ENCODE results near the gene CMIP. TPM values are rescaled to one million over a fixed set of nuclear protein-coding genes. Genes with fewer than 3 reads are reported as not detected.
"Not testable (repeated sequence)": the region's sequence is repeated elsewhere in the genome, so short reads cannot be mapped to it uniquely, and the experiment has no call there.

CMIP gene
- total RNA-seq, 1 donor from 2014 or later: 27.7 TPM

DNA sequence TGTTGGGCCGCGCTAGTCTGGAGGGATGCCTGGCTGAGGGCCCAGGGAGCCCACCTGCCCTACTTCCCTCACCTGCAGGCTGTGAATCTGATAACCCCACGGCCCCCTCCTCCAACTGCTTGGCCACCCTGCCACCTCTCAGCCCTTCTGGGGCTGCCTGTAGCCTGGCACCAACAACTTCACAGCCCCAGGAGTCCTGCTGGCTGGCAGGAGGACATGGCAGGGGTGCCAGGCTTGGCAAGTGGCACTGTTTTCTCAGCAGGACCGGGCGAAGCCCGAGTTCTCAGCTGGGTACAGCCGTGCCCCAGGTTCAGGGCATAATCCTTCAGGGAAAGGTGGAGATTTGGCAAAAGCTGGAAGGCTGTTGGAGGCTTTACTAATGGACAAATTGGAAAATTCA is 129.6 kb downstream of the CMIP start:
- no peaks in the 10 kb centered on the region for H3K27me3 ChIP-seq (ENCODE audit: control insufficient read depth, insufficient read depth, low read length)
- no peak for DNase-seq (ENCODE audit: low read depth)
- TF ChIP-seq, protein P1, sequence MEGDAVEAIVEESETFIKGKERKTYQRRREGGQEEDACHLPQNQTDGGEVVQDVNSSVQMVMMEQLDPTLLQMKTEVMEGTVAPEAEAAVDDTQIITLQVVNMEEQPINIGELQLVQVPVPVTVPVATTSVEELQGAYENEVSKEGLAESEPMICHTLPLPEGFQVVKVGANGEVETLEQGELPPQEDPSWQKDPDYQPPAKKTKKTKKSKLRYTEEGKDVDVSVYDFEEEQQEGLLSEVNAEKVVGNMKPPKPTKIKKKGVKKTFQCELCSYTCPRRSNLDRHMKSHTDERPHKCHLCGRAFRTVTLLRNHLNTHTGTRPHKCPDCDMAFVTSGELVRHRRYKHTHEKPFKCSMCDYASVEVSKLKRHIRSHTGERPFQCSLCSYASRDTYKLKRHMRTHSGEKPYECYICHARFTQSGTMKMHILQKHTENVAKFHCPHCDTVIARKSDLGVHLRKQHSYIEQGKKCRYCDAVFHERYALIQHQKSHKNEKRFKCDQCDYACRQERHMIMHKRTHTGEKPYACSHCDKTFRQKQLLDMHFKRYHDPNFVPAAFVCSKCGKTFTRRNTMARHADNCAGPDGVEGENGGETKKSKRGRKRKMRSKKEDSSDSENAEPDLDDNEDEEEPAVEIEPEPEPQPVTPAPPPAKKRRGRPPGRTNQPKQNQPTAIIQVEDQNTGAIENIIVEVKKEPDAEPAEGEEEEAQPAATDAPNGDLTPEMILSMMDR (IDR thresholded peaks at IDR 0.05; ENCODE audit: insufficient read depth, low read length, poor library complexity, severe bottlenecking): no peak
- H3K36me3 ChIP-seq (ENCODE audit: control insufficient read depth, insufficient read depth, low read length): no peaks in the 10 kb centered on the region
- H3K4me3 ChIP-seq (ENCODE audit: low read depth, low read length): no peak overlapping the region

DNA sequence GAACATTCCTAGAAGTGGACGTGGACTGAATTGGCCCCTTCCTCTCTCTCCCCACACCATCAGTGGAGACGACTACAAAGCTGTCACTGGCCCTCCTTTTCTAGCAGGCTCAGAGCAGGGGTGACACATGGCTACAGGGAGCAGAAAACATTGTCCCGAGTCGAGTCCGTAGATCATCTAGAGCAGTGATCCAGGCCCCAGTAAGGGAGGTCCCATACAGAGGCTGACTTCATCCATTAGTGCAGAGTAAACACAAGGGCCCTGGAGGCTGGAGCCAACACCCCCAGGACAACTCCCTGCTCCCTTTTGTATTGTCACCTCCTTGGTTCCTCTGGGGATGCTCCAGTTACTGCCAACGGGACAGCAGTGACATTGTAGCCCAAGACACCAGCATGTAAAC is 130.7 kb downstream of the CMIP start:
- no peaks in the 10 kb centered on the region for H3K27me3 ChIP-seq (ENCODE audit: control insufficient read depth, insufficient read depth, low read length)
- no peaks in the 10 kb centered on the region for H3K36me3 ChIP-seq (ENCODE audit: control insufficient read depth, insufficient read depth, low read length)
- no peak for DNase-seq (ENCODE audit: low read depth)
- no peak overlapping the region for H3K4me3 ChIP-seq (ENCODE audit: low read depth, low read length)
- TF ChIP-seq, protein P1 (IDR thresholded peaks at IDR 0.05; ENCODE audit: insufficient read depth, low read length, poor library complexity, severe bottlenecking): no peak

DNA sequence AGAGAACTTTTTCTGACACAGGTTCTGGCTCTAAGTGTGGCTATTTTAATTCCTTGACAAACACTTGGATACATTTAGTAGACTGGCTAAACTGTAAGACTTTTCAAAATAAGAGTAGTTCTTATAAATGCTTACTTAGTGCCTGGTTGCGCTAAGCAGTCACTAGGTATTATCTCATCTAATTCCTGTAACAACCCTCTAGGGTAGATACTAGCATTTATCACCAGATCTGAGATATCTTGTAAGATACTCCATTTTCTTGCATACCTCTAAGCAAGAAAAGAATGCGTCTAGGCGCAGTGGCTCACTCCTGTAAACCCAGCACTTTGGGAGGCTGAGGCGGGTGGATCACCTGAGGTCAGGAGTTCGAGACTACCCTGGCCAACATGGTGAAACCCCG is 131.2 kb downstream of the CMIP start:
- no peak for DNase-seq (ENCODE audit: low read depth)
- TF ChIP-seq, protein P1 (IDR thresholded peaks at IDR 0.05; ENCODE audit: insufficient read depth, low read length, poor library complexity, severe bottlenecking): no peak
- no peak overlapping the region for H3K4me3 ChIP-seq (ENCODE audit: low read depth, low read length)
- no peaks in the 10 kb centered on the region for H3K27me3 ChIP-seq (ENCODE audit: control insufficient read depth, insufficient read depth, low read length)
- H3K36me3 ChIP-seq (ENCODE audit: control insufficient read depth, insufficient read depth, low read length): no peaks in the 10 kb centered on the region

DNA sequence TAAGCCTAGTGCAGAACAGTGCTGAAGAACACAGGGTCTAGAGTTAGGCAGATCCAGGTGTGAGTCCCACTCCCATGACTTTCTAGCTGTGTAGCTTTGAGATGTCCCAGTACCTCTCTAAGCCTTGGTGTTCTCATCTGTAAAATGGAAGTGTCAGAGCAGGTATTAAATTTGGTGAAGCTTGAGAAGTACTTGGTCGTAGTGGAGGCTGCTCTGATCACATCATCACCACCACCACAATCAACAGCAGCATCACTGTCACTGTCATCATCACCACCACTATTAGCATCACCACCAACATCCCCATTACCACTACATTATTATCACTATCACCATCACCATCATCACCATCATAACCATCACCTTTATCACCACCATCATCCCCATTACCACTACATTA is 132.1 kb downstream of the CMIP start:
- Histone ChIP-seq H3K4me3 (ENCODE audit: low read depth, low read length) (no peak overlapping the region), H3K27me3 (ENCODE audit: control insufficient read depth, insufficient read depth, low read length) (no peaks in the 10 kb centered on the region), H3K36me3 (ENCODE audit: control insufficient read depth, insufficient read depth, low read length) (no peaks in the 10 kb centered on the region)
- no peak for DNase-seq (ENCODE audit: low read depth)
- TF ChIP-seq, protein P1 (IDR thresholded peaks at IDR 0.05; ENCODE audit: insufficient read depth, low read length, poor library complexity, severe bottlenecking): no peak

DNA sequence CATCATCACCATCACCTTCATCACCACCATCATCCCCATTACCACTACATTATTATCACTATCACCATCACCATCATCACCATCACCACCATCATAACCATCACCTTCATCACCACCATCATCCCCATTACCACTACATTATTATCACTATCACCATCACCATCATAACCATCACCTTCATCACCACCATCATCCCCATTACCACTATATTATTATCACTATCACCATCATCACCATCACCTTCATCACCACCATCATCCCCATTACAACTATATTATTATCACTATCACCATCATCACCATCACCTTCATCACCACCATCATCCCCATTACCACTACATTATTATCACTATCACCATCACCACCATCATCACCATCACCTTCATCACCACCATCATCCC is 132.7 kb downstream of the CMIP start:
- H3K4me3 ChIP-seq (ENCODE audit: low read depth, low read length); H3K27me3 ChIP-seq (ENCODE audit: control insufficient read depth, insufficient read depth, low read length); H3K36me3 ChIP-seq (ENCODE audit: control insufficient read depth, insufficient read depth, low read length); DNase-seq (ENCODE audit: low read depth): not testable (repeated sequence)

DNA sequence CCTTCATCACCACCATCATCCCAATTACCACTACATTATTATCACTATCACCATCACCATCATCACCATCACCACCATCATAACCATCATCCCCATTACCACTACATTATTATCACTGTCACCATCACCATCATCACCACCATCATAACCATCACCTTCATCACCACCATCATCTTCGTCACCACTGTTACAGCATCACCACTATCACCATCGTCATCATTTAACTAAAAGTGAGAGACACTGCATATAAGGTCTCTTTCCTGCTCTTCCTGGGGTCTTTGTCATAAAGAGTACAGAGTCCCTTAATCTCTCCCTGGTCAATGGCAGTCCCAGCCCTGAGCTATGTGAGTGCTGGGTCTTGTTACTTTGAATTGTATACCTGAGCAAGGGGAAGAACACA is 133.5 kb downstream of the CMIP start:
- H3K36me3 ChIP-seq (ENCODE audit: control insufficient read depth, insufficient read depth, low read length): no peaks in the 10 kb centered on the region
- no peak overlapping the region for H3K4me3 ChIP-seq (ENCODE audit: low read depth, low read length)
- H3K27me3 ChIP-seq (ENCODE audit: control insufficient read depth, insufficient read depth, low read length): no peaks in the 10 kb centered on the region
- TF ChIP-seq, protein P1 (IDR thresholded peaks at IDR 0.05; ENCODE audit: insufficient read depth, low read length, poor library complexity, severe bottlenecking): no peak
- DNase-seq (ENCODE audit: low read depth): no peak
